ENCODE data around the gene RPS15A.
"Not testable (repeated sequence)": the region's sequence is repeated elsewhere in the genome, so short reads cannot be mapped to it uniquely, and the experiment has no call there.

Gene RPS15A

DNA sequence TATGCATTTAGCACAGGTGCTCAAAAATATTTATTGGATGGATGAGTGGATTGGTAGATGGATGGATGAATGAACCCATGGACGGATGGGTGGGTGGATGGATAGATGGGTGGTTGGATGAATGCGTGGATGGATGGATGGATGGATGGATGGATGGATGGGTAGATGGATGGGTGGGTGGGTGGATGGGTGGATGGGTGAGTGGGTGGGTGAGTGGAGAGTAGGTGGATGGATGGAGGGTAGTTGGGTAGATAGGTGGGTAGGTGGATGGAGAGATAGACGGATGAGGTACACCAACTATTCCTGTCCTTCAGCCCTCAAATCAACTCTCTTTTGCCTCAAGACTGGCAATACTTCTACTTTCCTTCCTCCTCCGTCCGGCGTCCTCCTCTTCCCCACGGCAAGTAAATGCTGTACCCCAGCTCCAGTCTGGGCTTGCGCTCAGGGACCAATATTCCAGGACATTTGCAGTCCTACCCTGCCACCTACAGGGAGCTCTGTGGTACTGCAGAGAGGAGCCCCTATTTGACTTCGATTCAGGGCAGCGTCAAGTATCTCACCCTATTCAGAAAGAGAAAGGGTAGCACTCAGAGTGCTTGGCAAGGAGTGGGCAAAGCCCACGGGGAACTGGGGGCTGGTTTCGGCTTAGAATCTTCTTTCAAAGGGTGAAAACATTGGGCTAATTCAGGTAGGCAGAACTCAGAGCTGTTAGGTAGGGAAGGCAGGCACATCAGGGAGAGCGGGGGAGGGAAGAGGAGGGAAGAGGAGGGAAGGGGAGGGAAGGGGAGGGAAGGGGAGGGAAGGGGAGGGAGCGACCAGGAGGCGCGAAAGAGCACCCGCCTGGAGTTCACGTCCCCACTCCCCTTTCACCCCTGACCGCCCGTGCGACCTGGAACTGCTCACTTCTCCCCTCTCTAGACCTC, 30.3 kb downstream of the RPS15A start:
- not testable (repeated sequence) for H3K4me3 ChIP-seq (ENCODE audit: low read depth, low read length)
- DNase-seq (ENCODE audit: low read depth): peak; percentile 37
- TF ChIP-seq, protein P1, sequence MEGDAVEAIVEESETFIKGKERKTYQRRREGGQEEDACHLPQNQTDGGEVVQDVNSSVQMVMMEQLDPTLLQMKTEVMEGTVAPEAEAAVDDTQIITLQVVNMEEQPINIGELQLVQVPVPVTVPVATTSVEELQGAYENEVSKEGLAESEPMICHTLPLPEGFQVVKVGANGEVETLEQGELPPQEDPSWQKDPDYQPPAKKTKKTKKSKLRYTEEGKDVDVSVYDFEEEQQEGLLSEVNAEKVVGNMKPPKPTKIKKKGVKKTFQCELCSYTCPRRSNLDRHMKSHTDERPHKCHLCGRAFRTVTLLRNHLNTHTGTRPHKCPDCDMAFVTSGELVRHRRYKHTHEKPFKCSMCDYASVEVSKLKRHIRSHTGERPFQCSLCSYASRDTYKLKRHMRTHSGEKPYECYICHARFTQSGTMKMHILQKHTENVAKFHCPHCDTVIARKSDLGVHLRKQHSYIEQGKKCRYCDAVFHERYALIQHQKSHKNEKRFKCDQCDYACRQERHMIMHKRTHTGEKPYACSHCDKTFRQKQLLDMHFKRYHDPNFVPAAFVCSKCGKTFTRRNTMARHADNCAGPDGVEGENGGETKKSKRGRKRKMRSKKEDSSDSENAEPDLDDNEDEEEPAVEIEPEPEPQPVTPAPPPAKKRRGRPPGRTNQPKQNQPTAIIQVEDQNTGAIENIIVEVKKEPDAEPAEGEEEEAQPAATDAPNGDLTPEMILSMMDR (IDR thresholded peaks at IDR 0.05; ENCODE audit: insufficient read depth, low read depth, low read length, missing control alignments): peak; percentile 33

DNA sequence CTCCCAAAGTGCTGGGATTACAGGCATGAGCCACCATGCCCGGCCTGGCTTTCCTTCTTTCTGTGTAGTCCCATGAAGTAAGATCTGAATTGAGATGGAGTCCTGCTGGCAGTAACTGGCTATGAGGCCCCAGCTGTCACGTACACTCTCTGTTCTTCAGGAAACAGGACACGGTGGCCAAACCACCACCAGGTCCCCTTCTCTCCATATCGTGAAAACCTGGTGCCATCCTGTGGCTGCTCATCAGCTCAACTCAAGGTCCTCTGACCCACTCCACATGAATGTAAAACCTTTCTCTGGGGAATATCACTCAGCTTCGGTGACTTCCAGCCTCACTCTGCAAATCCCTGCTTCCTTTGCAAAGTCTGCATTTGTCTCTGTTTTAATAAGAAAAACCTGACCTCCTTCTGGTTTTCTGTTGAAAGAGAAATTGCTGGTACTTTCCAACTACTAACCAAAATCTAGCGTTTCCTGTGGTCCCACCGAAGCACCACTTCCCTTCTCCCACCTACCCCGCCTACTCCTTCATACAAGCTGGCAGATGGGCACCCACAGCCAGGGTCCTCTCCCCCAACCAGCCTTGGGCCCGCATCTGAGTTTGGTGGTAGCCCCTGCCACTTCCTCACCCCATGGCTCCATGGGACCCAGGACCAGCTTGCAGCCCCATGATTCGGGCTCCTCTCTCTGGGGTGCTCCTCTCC, 32.0 kb downstream of the RPS15A start:
- not testable (repeated sequence) for DNase-seq (ENCODE audit: low read depth); H3K4me3 ChIP-seq (ENCODE audit: low read depth, low read length)

DNA sequence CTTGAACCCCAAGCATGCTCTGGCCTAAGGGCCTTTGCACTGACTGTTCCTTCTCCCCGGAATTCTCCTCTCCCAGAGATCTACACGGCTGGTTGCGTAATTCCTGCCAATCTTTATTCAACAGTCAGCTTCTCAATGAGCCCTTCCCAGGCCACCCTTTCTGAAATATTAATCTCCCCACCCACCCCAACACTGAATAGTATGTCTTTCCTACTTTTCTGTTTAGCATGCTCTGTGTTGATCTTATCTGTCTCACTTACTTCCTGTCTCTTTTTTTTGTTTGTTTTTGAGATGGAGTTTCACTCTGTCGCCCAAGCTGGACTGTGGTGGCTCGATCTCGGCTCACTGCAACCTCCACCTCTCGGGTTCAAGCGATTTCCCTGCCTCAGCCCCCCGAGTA, 33.5 kb downstream of the RPS15A start:
- not testable (repeated sequence) for H3K4me3 ChIP-seq (ENCODE audit: low read depth, low read length); DNase-seq (ENCODE audit: low read depth)

GRCh38 chr16:18742870-18743269, 47.3 kb downstream of the RPS15A start:
- not testable (repeated sequence) for H3K4me3 ChIP-seq (ENCODE audit: low read depth, low read length)

GRCh38 chr16:18740027-18740426, 50.1 kb downstream of the RPS15A start:
- DNase-seq (ENCODE audit: low read depth); H3K4me3 ChIP-seq (ENCODE audit: low read depth, low read length): not testable (repeated sequence)

More at GRCh38 chr16:18742870-18743269, 47.3 kb downstream of the RPS15A start:
- DNase-seq (ENCODE audit: low read depth): not testable (repeated sequence)

DNA sequence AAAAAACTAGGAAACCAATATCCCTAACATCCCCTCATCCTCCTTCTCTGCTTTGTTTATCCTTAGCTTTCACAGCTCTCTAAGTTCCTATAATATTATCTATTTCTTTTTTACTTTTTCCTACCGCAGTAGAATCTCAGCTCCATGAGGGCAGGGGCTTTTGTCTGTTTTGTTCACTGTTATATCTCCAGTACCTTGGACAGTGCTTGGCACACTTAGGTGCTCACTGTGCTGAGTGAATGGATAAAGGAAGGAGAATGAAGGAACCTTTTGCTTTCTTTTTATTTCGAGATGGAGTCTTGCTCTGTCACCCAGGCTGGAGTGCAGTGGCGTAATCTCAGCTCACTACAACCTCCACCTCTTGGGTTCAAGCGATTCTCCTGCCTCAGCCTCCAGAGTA, 51.4 kb downstream of the RPS15A start:
- not testable (repeated sequence) for H3K4me3 ChIP-seq (ENCODE audit: low read depth, low read length); DNase-seq (ENCODE audit: low read depth)

DNA sequence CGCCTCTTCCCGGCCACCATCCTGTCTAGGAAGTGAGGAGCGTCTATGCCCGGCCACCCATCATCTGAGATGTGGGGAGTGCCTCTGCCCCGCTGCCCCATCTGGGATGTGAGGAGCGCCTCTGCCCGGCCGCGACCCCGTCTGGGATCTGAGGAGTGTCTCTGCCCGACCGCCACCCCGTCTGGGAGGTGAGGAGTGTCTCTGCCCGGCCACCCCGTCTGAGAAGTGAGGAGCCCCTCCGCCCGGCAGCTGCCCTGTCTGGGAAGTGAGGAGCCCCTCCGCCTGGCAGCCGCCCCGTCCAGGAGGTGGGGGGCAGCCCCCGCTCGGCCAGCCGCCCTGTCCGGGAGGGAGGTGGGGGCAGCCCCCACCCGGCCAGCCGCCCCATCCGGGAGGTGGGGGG, 55.9 kb downstream of the RPS15A start:
- H3K4me3 ChIP-seq (ENCODE audit: low read depth, low read length); DNase-seq (ENCODE audit: low read depth): not testable (repeated sequence)

All from GM12865 (cell line).